Measurements from ENCODE around the gene SLC22A7. TPM values are rescaled to one million over a fixed set of nuclear protein-coding genes. Genes with fewer than 3 reads are reported as not detected.

The SLC22A7 gene
- total RNA-seq, 1 experiment from 2014 or later, result not detected

- no peak overlapping the region for H3K4me3 Mint-ChIP-seq (ENCODE audit: low read depth, unreplicated experiment)
- no peak for TF ChIP-seq CTCF (IDR thresholded peaks at IDR 0.05; ENCODE audit: unreplicated experiment)
- DNase-seq, result no peak
- CTCF ChIA-PET, result interaction anchor here (1.0 to 3.3 kb wide), 6 partner anchors 44 to 104 kb away, joined by 3 to 53 read pairs (median 5); partner anchors contain the start of genes CRIP3 and ZNF318
- H3K9me3 Mint-ChIP-seq (ENCODE audit: low read depth, unreplicated experiment), result no peaks in the 10 kb centered on the region
- BruUV-seq (replicated peaks), result no TSS peak
- no peak overlapping the region for H3K27ac Mint-ChIP-seq (ENCODE audit: unreplicated experiment)
- H3K36me3 Mint-ChIP-seq (ENCODE audit: insufficient read depth, unreplicated experiment), result peaks cover 6% of the 10 kb centered on the region
- peaks cover 11% of the 10 kb centered on the region for H3K4me1 Mint-ChIP-seq (ENCODE audit: low read depth, unreplicated experiment)
- H3K27me3 Mint-ChIP-seq (ENCODE audit: unreplicated experiment), result peaks cover 26% of the 10 kb centered on the region
- intact Hi-C loops (cut with micrococcal nuclease; ENCODE audit: unreplicated experiment), result no loop called here
Observed at GRCh38 chr6:43264599-43265145, 33.4 kb upstream of the SLC22A7 start.

GRCh38 chr6:43265564-43265963, 32.5 kb upstream of the SLC22A7 start:
- Mint-ChIP-seq H3K27ac (ENCODE audit: unreplicated experiment) (no peak overlapping the region), H3K9me3 (ENCODE audit: low read depth, unreplicated experiment) (no peaks in the 10 kb centered on the region), H3K36me3 (ENCODE audit: insufficient read depth, unreplicated experiment) (peaks cover 6% of the 10 kb centered on the region), H3K27me3 (ENCODE audit: unreplicated experiment) (peaks cover 35% of the 10 kb centered on the region), H3K4me1 (ENCODE audit: low read depth, unreplicated experiment) (peaks cover 20% of the 10 kb centered on the region), H3K4me3 (ENCODE audit: low read depth, unreplicated experiment) (no peak overlapping the region)
- no TSS peak for BruUV-seq (replicated peaks)
- DNase-seq, result no peak
- intact Hi-C loops (cut with micrococcal nuclease; ENCODE audit: unreplicated experiment), result no loop called here
- CTCF ChIA-PET, result interaction anchor here (0.5 to 1.9 kb wide), 3 partner anchors 69 to 231 kb away, joined by 3 to 7 read pairs (median 3); no protein-coding TSS in a partner anchor
- no peak for TF ChIP-seq CTCF (IDR thresholded peaks at IDR 0.05; ENCODE audit: unreplicated experiment)

GRCh38 chr6:43267619-43268354, 30.3 kb upstream of the SLC22A7 start:
- no peak overlapping the region for H3K27ac Mint-ChIP-seq (ENCODE audit: unreplicated experiment)
- intact Hi-C loops (cut with micrococcal nuclease; ENCODE audit: unreplicated experiment), result no loop called here
- CTCF ChIA-PET, result interaction anchor here (0.9 to 1.6 kb wide), 6 partner anchors 9 to 130 kb away, joined by 3 to 6 read pairs (median 4); no protein-coding TSS in a partner anchor
- H3K4me3 Mint-ChIP-seq (ENCODE audit: low read depth, unreplicated experiment), result no peak overlapping the region
- no peak for TF ChIP-seq CTCF (IDR thresholded peaks at IDR 0.05; ENCODE audit: unreplicated experiment)
- DNase-seq, result no peak
- no TSS peak for BruUV-seq (replicated peaks)
- peaks cover 20% of the 10 kb centered on the region for H3K4me1 Mint-ChIP-seq (ENCODE audit: low read depth, unreplicated experiment)
- H3K36me3 Mint-ChIP-seq (ENCODE audit: insufficient read depth, unreplicated experiment), result peaks cover 6% of the 10 kb centered on the region
- H3K27me3 Mint-ChIP-seq (ENCODE audit: unreplicated experiment), result peaks cover 56% of the 10 kb centered on the region
- no peaks in the 10 kb centered on the region for H3K9me3 Mint-ChIP-seq (ENCODE audit: low read depth, unreplicated experiment)

DNA sequence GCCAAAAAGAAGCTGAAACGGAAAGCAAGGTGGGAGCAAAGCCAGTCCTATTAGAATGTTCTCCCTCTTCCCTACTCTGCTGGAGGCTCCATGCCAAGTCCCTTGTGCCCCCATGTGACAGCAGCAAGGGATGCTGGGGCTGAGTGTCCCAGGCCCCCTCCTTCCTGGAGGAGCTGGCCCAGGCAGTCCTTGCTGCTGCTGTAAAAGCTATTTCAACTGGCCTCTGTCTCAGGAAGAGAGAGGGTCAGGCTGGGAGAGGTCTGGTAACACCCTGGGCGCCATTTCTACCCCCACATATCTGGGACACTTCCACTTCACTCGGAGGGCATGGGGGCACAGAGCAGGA, 29.7 kb upstream of the SLC22A7 start:
- Mint-ChIP-seq H3K27ac (ENCODE audit: unreplicated experiment) (no peak overlapping the region), H3K4me1 (ENCODE audit: low read depth, unreplicated experiment) (peaks cover 20% of the 10 kb centered on the region), H3K27me3 (ENCODE audit: unreplicated experiment) (peaks cover 57% of the 10 kb centered on the region), H3K36me3 (ENCODE audit: insufficient read depth, unreplicated experiment) (peaks cover 5% of the 10 kb centered on the region), H3K4me3 (ENCODE audit: low read depth, unreplicated experiment) (no peak overlapping the region), H3K9me3 (ENCODE audit: low read depth, unreplicated experiment) (no peaks in the 10 kb centered on the region)
- CTCF ChIA-PET, result interaction anchor here (0.9 to 1.6 kb wide), 6 partner anchors 9 to 129 kb away, joined by 3 to 6 read pairs (median 4); no protein-coding TSS in a partner anchor
- no peak for TF ChIP-seq CTCF (IDR thresholded peaks at IDR 0.05; ENCODE audit: unreplicated experiment)
- no TSS peak for BruUV-seq (replicated peaks)
- intact Hi-C loops (cut with micrococcal nuclease; ENCODE audit: unreplicated experiment), result no loop called here
- DNase-seq, result no peak
